Cardiac ventricle fibroblast (primary cell): ENCODE results near the gene SLC5A7. TPM values are rescaled to one million over a fixed set of nuclear protein-coding genes. Genes with fewer than 3 reads are reported as not detected.

Experiments
- total RNA-seq: library from RNA; depleted of rRNA; stranded (reverse); fragments of >200 nt; gene quantifications from 2 replicates; pipeline ENCODE4 v1.2.3, GENCODE V29; 2015

SLC5A7 gene
- not detected in 2 replicates for total RNA-seq

GRCh38 chr2:107986278-107987217 is at the start of gene SLC5A7:
SLC5A7 (plus strand) TSS chr2:107986524; CDS start chr2:107988156, 1,632 bp downstream.

Other genes starting within 250 kb of the SLC5A7 start
- gene RGPD4, start 159.6 kb upstream of the SLC5A7 start, total RNA-seq, result not detected in 2 replicates